AG09309 (cell line): ENCODE measurements around the gene UPF3B.
"Not testable (repeated sequence)": the region's sequence is repeated elsewhere in the genome, so short reads cannot be mapped to it uniquely, and the experiment has no call there.

Source experiments
- DNase-seq: peaks from one replicate; pipeline ENCODE4 v3.0.0-alpha.2; 2010; ENCODE audit warnings: low read depth
- H3K4me3 ChIP-seq: 2 replicates; pipeline ENCODE4 v1.5.1; 2011; ENCODE audit warnings: mild to moderate bottlenecking, low read depth, low read length, moderate library complexity; ENCODE audit not compliant: control insufficient read depth
- CTCF ChIP-seq: IDR thresholded peaks from 2 replicates; pipeline ENCODE4 v1.5.1; 2011; ENCODE audit warnings: mild to moderate bottlenecking, low read depth, low read length, inconsistent platforms; ENCODE audit not compliant: insufficient read depth, control insufficient read depth; ENCODE audit errors: missing control alignments

Gene UPF3B

GRCh38 chrX:119852382-119853353 lies at the start of gene UPF3B:
UPF3B (minus strand) TSS chrX:119852963; CDS start chrX:119852928, 35 bp downstream.
- H3K4me3 ChIP-seq, result peak within 1 kb of the TSS; percentile 59
- no peak for TF ChIP-seq CTCF
- DNase-seq, result peak; percentile 94

GRCh38 chrX:119900976-119901375 lies 48.2 kb upstream of the UPF3B start:
- H3K4me3 ChIP-seq, result no peak overlapping the region
- no peak for DNase-seq
- no peak for TF ChIP-seq CTCF

- H3K4me3 ChIP-seq, result no peak overlapping the region
- TF ChIP-seq CTCF, result no peak
- DNase-seq, result no peak
These were observed 46.4 kb upstream of the UPF3B start for GRCh38 chrX:119899125-119899524.

GRCh38 chrX:119895843-119896326 lies 43.1 kb upstream of the UPF3B start, which contains the start of gene AKAP14:
AKAP14 (plus strand) TSS chrX:119895893; CDS start chrX:119903224, 7,331 bp downstream.
- TF ChIP-seq CTCF, result no peak
- DNase-seq, result no peak

GRCh38 chrX:119891961-119892692 lies 39.4 kb upstream of the UPF3B start:
- not testable (repeated sequence) for H3K4me3 ChIP-seq, DNase-seq

More at GRCh38 chrX:119895843-119896326, 43.1 kb upstream of the UPF3B start, which contains the start of gene AKAP14:
- H3K4me3 ChIP-seq, result no peak within 1 kb of the TSS

- not testable (repeated sequence) for DNase-seq, H3K4me3 ChIP-seq
These were observed 37.9 kb upstream of the UPF3B start for GRCh38 chrX:119890626-119891025.

GRCh38 chrX:119887721-119888425 lies 35.1 kb upstream of the UPF3B start:
- no peak for DNase-seq
- TF ChIP-seq CTCF, result peak; percentile 57
- no peak overlapping the region for H3K4me3 ChIP-seq
